ENCODE data around the gene IGSF6. TPM values are rescaled to one million over a fixed set of nuclear protein-coding genes. Genes with fewer than 3 reads are reported as not detected.
A peak's percentile ranks its signal among the peaks of the same experiment; 100 is the strongest.

IGSF6 gene
- total and polyA plus RNA-seq, 2 of the 13 experiments (the other 11 are each of a cell fraction or from before 2014, with no cell fraction given), result not detected

- no peak for TF ChIP-seq NFE2L1 (CRISPR knock-in tag; IDR thresholded peaks at IDR 0.05; ENCODE audit: borderline replicate concordance)
- TF ChIP-seq DRAP1 (CRISPR knock-in tag; IDR thresholded peaks at IDR 0.05), result no peak
- TF ChIP-seq ZMAT3 (CRISPR knock-in tag; conservative IDR thresholded peaks at IDR 0.05), result no peak
- no peak for TF ChIP-seq ZNF367 (CRISPR knock-in tag; IDR thresholded peaks at IDR 0.05; ENCODE audit: borderline replicate concordance)
- TF ChIP-seq ZFY (CRISPR knock-in tag; IDR thresholded peaks at IDR 0.05), result no peak
- no peak for TF ChIP-seq ZNF136 (CRISPR knock-in tag; IDR thresholded peaks at IDR 0.05; ENCODE audit: low read depth)
- TF ChIP-seq, protein P1, sequence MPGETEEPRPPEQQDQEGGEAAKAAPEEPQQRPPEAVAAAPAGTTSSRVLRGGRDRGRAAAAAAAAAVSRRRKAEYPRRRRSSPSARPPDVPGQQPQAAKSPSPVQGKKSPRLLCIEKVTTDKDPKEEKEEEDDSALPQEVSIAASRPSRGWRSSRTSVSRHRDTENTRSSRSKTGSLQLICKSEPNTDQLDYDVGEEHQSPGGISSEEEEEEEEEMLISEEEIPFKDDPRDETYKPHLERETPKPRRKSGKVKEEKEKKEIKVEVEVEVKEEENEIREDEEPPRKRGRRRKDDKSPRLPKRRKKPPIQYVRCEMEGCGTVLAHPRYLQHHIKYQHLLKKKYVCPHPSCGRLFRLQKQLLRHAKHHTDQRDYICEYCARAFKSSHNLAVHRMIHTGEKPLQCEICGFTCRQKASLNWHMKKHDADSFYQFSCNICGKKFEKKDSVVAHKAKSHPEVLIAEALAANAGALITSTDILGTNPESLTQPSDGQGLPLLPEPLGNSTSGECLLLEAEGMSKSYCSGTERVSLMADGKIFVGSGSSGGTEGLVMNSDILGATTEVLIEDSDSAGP (CRISPR knock-in tag; IDR thresholded peaks at IDR 0.05; ENCODE audit: borderline replicate concordance), result no peak
- peak; percentile 55; the same call in 1 of the 2 replicates for TF ChIP-seq ZNF792 (CRISPR knock-in tag; IDR thresholded peaks at IDR 0.05)
- TF ChIP-seq, protein P2, sequence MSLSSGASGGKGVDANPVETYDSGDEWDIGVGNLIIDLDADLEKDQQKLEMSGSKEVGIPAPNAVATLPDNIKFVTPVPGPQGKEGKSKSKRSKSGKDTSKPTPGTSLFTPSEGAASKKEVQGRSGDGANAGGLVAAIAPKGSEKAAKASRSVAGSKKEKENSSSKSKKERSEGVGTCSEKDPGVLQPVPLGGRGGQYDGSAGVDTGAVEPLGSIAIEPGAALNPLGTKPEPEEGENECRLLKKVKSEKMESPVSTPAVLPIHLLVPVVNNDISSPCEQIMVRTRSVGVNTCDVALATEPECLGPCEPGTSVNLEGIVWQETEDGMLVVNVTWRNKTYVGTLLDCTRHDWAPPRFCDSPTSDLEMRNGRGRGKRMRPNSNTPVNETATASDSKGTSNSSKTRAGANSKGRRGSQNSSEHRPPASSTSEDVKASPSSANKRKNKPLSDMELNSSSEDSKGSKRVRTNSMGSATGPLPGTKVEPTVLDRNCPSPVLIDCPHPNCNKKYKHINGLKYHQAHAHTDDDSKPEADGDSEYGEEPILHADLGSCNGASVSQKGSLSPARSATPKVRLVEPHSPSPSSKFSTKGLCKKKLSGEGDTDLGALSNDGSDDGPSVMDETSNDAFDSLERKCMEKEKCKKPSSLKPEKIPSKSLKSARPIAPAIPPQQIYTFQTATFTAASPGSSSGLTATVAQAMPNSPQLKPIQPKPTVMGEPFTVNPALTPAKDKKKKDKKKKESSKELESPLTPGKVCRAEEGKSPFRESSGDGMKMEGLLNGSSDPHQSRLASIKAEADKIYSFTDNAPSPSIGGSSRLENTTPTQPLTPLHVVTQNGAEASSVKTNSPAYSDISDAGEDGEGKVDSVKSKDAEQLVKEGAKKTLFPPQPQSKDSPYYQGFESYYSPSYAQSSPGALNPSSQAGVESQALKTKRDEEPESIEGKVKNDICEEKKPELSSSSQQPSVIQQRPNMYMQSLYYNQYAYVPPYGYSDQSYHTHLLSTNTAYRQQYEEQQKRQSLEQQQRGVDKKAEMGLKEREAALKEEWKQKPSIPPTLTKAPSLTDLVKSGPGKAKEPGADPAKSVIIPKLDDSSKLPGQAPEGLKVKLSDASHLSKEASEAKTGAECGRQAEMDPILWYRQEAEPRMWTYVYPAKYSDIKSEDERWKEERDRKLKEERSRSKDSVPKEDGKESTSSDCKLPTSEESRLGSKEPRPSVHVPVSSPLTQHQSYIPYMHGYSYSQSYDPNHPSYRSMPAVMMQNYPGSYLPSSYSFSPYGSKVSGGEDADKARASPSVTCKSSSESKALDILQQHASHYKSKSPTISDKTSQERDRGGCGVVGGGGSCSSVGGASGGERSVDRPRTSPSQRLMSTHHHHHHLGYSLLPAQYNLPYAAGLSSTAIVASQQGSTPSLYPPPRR (CRISPR knock-in tag; IDR thresholded peaks at IDR 0.05; ENCODE audit: borderline replicate concordance), result no peak
- no peak for TF ChIP-seq HNRNPH1 (optimal IDR thresholded peaks at IDR 0.05; ENCODE audit: low read depth, low read length)
- TF ChIP-seq TAF15 (IDR thresholded peaks at IDR 0.05; ENCODE audit: low read depth, low read length, poor library complexity, severe bottlenecking), result no peak
- TF ChIP-seq ZMYM4 (CRISPR knock-in tag; IDR thresholded peaks at IDR 0.05), result no peak
- TF ChIP-seq ZFP1 (CRISPR knock-in tag; IDR thresholded peaks at IDR 0.05), result no peak
- no peak for TF ChIP-seq ATM (IDR thresholded peaks at IDR 0.05; ENCODE audit: borderline replicate concordance)
- TF ChIP-seq ZNF878 (CRISPR knock-in tag; IDR thresholded peaks at IDR 0.05), result no peak
- no peak for TF ChIP-seq RFX5 (IDR thresholded peaks at IDR 0.05; ENCODE audit: low read depth, low read length)
- no peak for TF ChIP-seq TCF7L2 (IDR thresholded peaks at IDR 0.05; ENCODE audit: low read depth, low read length)
- TF ChIP-seq HNRNPK (IDR thresholded peaks at IDR 0.05; ENCODE audit: low read depth, low read length, poor library complexity, severe bottlenecking), result no peak
- no peak for TF ChIP-seq TOPORS (CRISPR knock-in tag; IDR thresholded peaks at IDR 0.05)
- no peak for TF ChIP-seq ZNF572 (CRISPR knock-in tag; IDR thresholded peaks at IDR 0.05)
- TF ChIP-seq PRPF4 (IDR thresholded peaks at IDR 0.05; ENCODE audit: low read depth, low read length, poor library complexity, severe bottlenecking), result no peak
- no peak for TF ChIP-seq NFKBIZ (CRISPR knock-in tag; IDR thresholded peaks at IDR 0.05)
- peak; percentile 59; the same call in 1 of the 2 replicates for TF ChIP-seq ZNF274 (CRISPR knock-in tag; IDR thresholded peaks at IDR 0.05)
- peak; percentile 50; the same call in 1 of the 2 replicates for TF ChIP-seq AHR (CRISPR knock-in tag; IDR thresholded peaks at IDR 0.05)
- TF ChIP-seq ZNF891 (CRISPR knock-in tag; IDR thresholded peaks at IDR 0.05), result peak; percentile 58; the same call in 1 of the 2 replicates
- no peak for TF ChIP-seq ZNF775 (CRISPR knock-in tag; IDR thresholded peaks at IDR 0.05; ENCODE audit: borderline replicate concordance)
- TF ChIP-seq ZFP36L2 (CRISPR knock-in tag; IDR thresholded peaks at IDR 0.05), result no peak
- peak; percentile 42; the same call in 1 of the 2 replicates for TF ChIP-seq NCOA2 (CRISPR knock-in tag; IDR thresholded peaks at IDR 0.05)
Observed at GRCh38 chr16:21685034-21685455, 32.6 kb upstream of the IGSF6 start (continued).
